Neuron (in vitro differentiated cells): ENCODE measurements around the gene SSMEM1.
"Not testable (repeated sequence)": the region's sequence is repeated elsewhere in the genome, so short reads cannot be mapped to it uniquely, and the experiment has no call there.

Experiments
- H2AFZ ChIP-seq: one replicate; pipeline ENCODE4 v1.6.1; 2013; ENCODE audit warnings: low read depth, mild to moderate bottlenecking, inconsistent platforms, low read length, moderate library complexity
- H3K27me3 ChIP-seq: one replicate; pipeline ENCODE4 v1.6.1; 2013; ENCODE audit warnings: low read length; ENCODE audit not compliant: insufficient read depth
- H3K36me3 ChIP-seq: one replicate; pipeline ENCODE4 v1.6.1; 2013; ENCODE audit warnings: low read length; ENCODE audit not compliant: insufficient read depth
- H3K4me1 ChIP-seq: one replicate; pipeline ENCODE4 v1.6.1; 2013; ENCODE audit warnings: low read length; ENCODE audit not compliant: insufficient read depth
- H3K4me3 ChIP-seq: 2 replicates; pipeline ENCODE4 v1.5.1; 2013; ENCODE audit warnings: mild to moderate bottlenecking, low read length, moderate library complexity
- H3K9me3 ChIP-seq: one replicate; pipeline ENCODE4 v1.6.1; 2013; ENCODE audit warnings: low read length

Gene SSMEM1

GRCh38 chr7:130219871-130220270 lies 12.2 kb downstream of the SSMEM1 start:
- H3K4me3 ChIP-seq, result no peak overlapping the region
- H3K9me3 ChIP-seq, result peaks cover 3% of the 10 kb centered on the region
- no peaks in the 10 kb centered on the region for H3K4me1 ChIP-seq
- H2AFZ ChIP-seq, result no peak overlapping the region
- H3K36me3 ChIP-seq, result no peaks in the 10 kb centered on the region
- no peaks in the 10 kb centered on the region for H3K27me3 ChIP-seq

DNA sequence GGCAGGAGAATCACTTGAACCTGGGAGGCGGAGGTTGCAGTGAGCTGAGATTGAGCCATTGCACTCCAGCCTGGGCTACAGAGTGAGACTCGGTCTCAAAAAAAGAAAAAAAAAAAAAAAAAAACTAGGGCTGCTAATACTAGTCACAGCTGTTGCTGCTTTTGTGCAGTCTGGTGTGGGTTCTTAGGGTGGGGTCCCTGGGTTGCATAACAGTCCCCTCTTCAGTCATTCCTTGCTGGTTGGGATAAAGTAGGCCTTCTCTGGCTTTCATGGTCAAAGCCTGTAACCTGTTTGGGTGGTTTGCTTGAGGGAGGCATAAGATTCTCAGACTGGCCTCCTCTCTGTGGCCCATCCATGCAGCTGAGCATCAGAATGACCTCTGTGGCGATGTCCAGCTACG lies 14.1 kb downstream of the SSMEM1 start:
- Histone ChIP-seq H3K4me3 (no peak overlapping the region), H3K36me3 (no peaks in the 10 kb centered on the region), H3K9me3 (peaks cover 2% of the 10 kb centered on the region), H2AFZ (no peak overlapping the region), H3K4me1 (no peaks in the 10 kb centered on the region), H3K27me3 (no peaks in the 10 kb centered on the region)

GRCh38 chr7:130223646-130224045 lies 16.0 kb downstream of the SSMEM1 start:
- peaks cover 2% of the 10 kb centered on the region for H3K9me3 ChIP-seq
- no peak overlapping the region for H2AFZ ChIP-seq
- H3K36me3 ChIP-seq, result no peaks in the 10 kb centered on the region
- no peaks in the 10 kb centered on the region for H3K27me3 ChIP-seq
- no peak overlapping the region for H3K4me3 ChIP-seq
- H3K4me1 ChIP-seq, result peaks cover 4% of the 10 kb centered on the region

GRCh38 chr7:130224210-130224609 lies 16.6 kb downstream of the SSMEM1 start:
- no peak overlapping the region for H3K4me3 ChIP-seq

GRCh38 chr7:130224923-130225322 lies 17.3 kb downstream of the SSMEM1 start:
- not testable (repeated sequence) for H3K4me3 ChIP-seq
- peaks cover 10% of the 10 kb centered on the region for H3K4me1 ChIP-seq

More at GRCh38 chr7:130224210-130224609, 16.6 kb downstream of the SSMEM1 start:
- Histone ChIP-seq H3K36me3 (no peaks in the 10 kb centered on the region), H3K4me1 (peaks cover 10% of the 10 kb centered on the region), H3K27me3 (no peaks in the 10 kb centered on the region), H3K9me3 (peaks cover 2% of the 10 kb centered on the region), H2AFZ (no peak overlapping the region)

DNA sequence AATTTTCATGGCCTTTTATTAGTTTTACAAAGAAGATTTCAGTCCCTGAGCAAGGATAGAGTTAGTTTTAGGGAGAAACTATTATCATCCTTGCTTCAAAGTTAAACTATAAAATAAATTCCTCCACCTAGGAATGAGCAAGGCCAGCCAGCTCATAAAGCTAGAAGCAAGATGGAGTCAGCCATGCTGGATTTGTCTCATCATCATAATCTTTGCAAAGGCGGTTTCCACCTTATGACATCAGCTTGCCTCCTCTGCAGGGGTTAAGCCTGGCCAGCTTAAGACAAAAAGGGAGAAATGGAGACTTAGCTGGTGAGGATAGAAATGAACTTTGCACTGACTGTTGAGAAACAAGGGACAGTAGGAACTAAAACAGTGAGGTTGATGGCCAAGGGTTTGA lies 18.7 kb downstream of the SSMEM1 start:
- H3K27me3 ChIP-seq, result no peaks in the 10 kb centered on the region
- no peak overlapping the region for H3K4me3 ChIP-seq
- H3K4me1 ChIP-seq, result peaks cover 10% of the 10 kb centered on the region
- H2AFZ ChIP-seq, result no peak overlapping the region
- H3K9me3 ChIP-seq, result peaks cover 2% of the 10 kb centered on the region
- no peaks in the 10 kb centered on the region for H3K36me3 ChIP-seq

More at GRCh38 chr7:130224923-130225322, 17.3 kb downstream of the SSMEM1 start:
- H3K27me3 ChIP-seq, H3K9me3 ChIP-seq, H3K36me3 ChIP-seq, H2AFZ ChIP-seq: not testable (repeated sequence)

DNA sequence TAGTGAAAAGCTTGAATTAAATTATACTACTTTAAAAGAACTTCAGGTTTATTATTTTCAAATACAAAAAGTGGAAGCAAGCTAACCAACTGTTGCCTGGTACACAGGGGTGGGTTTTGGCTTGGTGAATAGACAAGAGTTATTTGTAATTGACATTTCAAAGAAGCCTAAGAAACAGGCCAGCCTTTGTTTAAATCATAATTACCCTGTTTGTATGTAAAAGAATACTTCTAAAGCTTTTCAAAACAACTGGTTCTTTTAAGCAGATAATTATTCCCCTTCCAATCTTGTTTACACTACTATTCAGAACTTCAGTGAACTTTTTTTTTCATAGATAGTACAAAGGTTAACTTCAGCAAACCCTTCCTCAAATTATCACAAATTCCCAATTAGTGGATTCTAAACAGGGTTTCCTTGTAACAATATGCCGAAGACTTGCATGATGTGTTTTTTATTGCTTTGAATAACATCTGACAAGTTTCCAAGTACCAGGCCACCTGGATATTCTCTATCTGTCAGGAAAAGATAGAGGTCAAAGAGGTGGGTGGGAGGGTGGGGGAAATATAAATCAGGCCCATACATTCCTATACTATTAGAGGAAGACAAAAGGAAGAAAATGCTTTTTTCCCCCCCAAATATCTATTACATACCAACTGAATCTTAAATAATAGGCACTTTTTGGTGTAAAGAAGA lies 20.4 kb downstream of the SSMEM1 start:
- H2AFZ ChIP-seq, result no peak overlapping the region

DNA sequence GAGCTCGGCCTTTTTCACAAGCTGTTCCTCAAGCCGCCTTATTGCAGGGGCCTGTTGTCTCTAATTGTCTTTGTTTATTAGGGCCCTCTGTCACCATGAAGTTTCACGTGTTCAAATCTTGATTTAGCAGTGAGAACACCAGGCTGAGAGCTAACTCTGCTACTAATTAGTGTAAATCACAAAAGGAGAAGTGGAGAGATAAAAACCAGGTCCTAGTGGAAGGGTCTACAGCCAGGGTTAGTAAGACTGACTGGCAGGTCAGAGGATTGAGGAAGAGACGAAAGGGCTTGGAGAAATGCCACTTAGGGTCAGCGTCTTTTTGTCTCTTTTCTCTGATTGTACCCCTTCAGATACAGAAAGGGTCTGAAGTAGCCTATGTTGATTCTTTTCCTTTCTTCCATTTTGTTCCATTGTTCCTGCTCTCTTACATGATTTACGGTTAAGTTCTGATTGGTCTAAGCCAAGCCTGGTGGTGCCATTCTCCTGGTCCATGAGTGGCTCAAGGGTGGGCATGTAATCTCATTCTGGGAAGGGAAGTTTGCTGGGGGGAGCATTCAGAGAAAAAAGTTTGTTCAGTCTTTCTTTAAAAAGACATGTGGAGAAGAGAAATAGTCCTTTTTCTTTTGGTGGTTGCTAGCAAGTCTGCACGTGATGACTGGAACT lies 21.3 kb downstream of the SSMEM1 start:
- Histone ChIP-seq H3K9me3 (peaks cover 2% of the 10 kb centered on the region), H3K27me3 (no peaks in the 10 kb centered on the region), H3K4me3 (no peak overlapping the region), H3K4me1 (peaks cover 18% of the 10 kb centered on the region), H3K36me3 (no peaks in the 10 kb centered on the region), H2AFZ (no peak overlapping the region)

More for the DNA sequence above, 20.4 kb downstream of the SSMEM1 start:
- Histone ChIP-seq H3K4me1 (peaks cover 18% of the 10 kb centered on the region), H3K4me3 (no peak overlapping the region), H3K9me3 (peaks cover 2% of the 10 kb centered on the region), H3K27me3 (no peaks in the 10 kb centered on the region), H3K36me3 (no peaks in the 10 kb centered on the region)

GRCh38 chr7:130229981-130230380 lies 22.3 kb downstream of the SSMEM1 start:
- H3K27me3 ChIP-seq, H3K36me3 ChIP-seq, H3K9me3 ChIP-seq, H2AFZ ChIP-seq, H3K4me3 ChIP-seq: not testable (repeated sequence)
- H3K4me1 ChIP-seq, result peaks cover 18% of the 10 kb centered on the region

DNA sequence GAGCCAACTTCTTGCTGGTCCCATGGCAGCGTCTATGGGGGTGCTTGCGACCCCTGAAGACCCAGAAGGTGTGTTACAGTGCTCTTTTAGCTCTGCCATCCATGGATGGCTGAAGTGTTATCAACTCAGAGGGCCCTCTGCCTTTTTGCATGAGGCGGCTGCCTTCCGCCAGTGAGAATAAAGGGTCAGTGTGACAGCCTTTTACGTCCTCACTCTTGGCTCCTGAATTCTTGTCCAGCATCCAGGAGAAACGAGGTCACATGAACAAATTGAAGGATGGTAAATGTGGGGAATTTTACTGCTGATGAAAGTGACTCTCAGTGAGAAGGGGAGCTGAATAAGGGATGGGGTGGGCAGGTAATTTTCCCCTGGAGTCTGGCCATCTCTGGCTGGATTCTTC lies 24.1 kb downstream of the SSMEM1 start:
- H3K9me3 ChIP-seq, result no peaks in the 10 kb centered on the region
- H3K4me3 ChIP-seq, result no peak overlapping the region
- peaks cover 18% of the 10 kb centered on the region for H3K4me1 ChIP-seq
- H3K27me3 ChIP-seq, result no peaks in the 10 kb centered on the region
- no peak overlapping the region for H2AFZ ChIP-seq
- no peaks in the 10 kb centered on the region for H3K36me3 ChIP-seq

GRCh38 chr7:130232209-130232608 lies 24.5 kb downstream of the SSMEM1 start:
- H2AFZ ChIP-seq, result no peak overlapping the region
- H3K27me3 ChIP-seq, result no peaks in the 10 kb centered on the region
- no peaks in the 10 kb centered on the region for H3K36me3 ChIP-seq

DNA sequence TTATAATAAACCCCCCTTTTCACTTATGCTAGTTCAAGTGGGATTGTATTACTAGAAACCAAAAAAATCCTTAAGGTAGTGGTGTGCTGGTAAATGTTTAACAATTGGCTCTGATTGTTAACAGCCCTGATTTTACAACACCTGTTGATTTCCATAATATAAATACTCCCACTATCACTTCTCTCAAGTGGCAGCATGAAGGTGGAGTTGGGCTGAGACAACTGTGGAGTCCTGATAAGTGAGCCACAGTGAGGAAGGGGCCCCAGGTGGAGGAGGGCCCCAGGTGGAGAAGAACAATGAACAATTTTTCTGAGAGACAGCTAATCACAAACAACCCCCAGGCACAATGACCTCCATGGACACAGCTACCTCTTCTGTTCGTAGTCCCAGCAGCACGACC lies 26.4 kb downstream of the SSMEM1 start:
- no peaks in the 10 kb centered on the region for H3K27me3 ChIP-seq
- no peak overlapping the region for H3K4me3 ChIP-seq
- H3K36me3 ChIP-seq, result no peaks in the 10 kb centered on the region
- H2AFZ ChIP-seq, result no peak overlapping the region
- peaks cover 11% of the 10 kb centered on the region for H3K4me1 ChIP-seq
- H3K9me3 ChIP-seq, result no peaks in the 10 kb centered on the region

More at GRCh38 chr7:130232209-130232608, 24.5 kb downstream of the SSMEM1 start:
- H3K4me3 ChIP-seq, result no peak overlapping the region
- no peaks in the 10 kb centered on the region for H3K9me3 ChIP-seq
- H3K4me1 ChIP-seq, result peaks cover 19% of the 10 kb centered on the region

DNA sequence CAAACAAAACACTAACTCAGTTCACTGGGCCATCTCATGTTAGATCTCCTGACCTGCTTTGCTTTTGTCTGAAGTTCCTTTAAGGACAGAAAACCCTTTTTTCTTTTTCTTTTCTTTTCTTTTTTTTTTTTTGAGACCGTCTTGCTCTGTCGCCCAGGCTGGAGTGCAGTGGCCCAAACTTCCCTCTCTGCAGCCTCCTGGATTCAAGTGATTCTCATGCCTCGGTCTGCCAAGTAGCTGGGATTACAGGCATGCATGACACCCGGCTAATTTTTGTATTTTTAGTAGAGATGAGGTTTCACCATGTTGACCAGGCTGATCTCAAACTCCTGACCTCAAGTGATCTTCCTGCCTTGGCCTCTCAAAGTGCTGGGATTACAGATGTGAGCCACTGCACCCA lies 28.7 kb downstream of the SSMEM1 start:
- H3K4me3 ChIP-seq, H2AFZ ChIP-seq, H3K27me3 ChIP-seq, H3K9me3 ChIP-seq, H3K36me3 ChIP-seq, H3K4me1 ChIP-seq: not testable (repeated sequence)
